ENCODE results near the gene TPRN.

DNA sequence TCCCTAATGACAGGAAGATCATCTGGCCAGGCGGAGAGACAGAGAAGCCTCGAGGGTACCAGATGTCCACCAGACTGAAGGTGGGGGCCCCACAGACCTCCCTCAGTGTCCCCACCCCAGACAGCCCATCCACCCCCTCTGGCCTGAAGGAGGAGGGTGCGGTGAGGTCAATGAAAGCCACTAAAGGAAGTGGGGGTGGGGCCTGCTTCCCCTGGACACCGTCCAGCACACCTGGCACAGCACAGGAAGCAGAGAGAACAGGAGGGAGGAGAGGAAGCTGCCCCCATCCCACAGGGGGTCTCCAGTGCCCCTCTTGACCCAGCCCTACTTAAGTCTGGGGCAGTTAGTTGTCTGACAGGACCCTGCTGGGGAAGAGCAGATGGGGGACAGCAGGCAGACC, 41.9 kb downstream of the TPRN start:
- TF ChIP-seq ETV6 (CRISPR knock-in tag; IDR thresholded peaks at IDR 0.05) (no peak), CTCF (IDR thresholded peaks at IDR 0.05) (no peak), ATF3 (CRISPR knock-in tag; conservative IDR thresholded peaks at IDR 0.05) (no peak), SP1 (CRISPR knock-in tag; conservative IDR thresholded peaks at IDR 0.05) (no peak), ZBTB21 (CRISPR knock-in tag; IDR thresholded peaks at IDR 0.05; ENCODE audit: borderline replicate concordance) (no peak), TCF7 (CRISPR knock-in tag; IDR thresholded peaks at IDR 0.05; ENCODE audit: low read depth) (no peak), NFATC4 (CRISPR knock-in tag; IDR thresholded peaks at IDR 0.05) (no peak), E2F4 (CRISPR knock-in tag; IDR thresholded peaks at IDR 0.05; ENCODE audit: borderline replicate concordance, low read depth) (no peak), MAX (CRISPR knock-in tag; IDR thresholded peaks at IDR 0.05) (no peak), CREB1 (CRISPR knock-in tag; IDR thresholded peaks at IDR 0.05) (no peak)

Data from WTC11 (cell line).